Activated B cell treated with CpG ODN at 0.5 μM for 24 hours (primary cell): ENCODE measurements around the gene IL16. TPM values are rescaled to one million over a fixed set of nuclear protein-coding genes. Genes with fewer than 3 reads are reported as not detected.

Source experiments
- ATAC-seq: fragments of 200-7000 bp; cut with Tn5 transposase; one replicate; pipeline ENCODE4 v1.10.0; 2021; ENCODE audit warnings: low read depth, mild to moderate bottlenecking, moderate library complexity
- CTCF ChIA-PET: fragments of 350-600 bp; sonication (Branson Sonifier 250); formaldehyde crosslinking; loops from one replicate; lab custom pipeline; 2021; ENCODE audit warnings: antibody characterized with exemption; lab: Charles Lee
- POLR2A ChIA-PET: fragments of 350-600 bp; sonication (Branson Sonifier 250); formaldehyde crosslinking; loops from one replicate; lab custom pipeline; 2021; ENCODE audit warnings: antibody characterized with exemption; lab: Charles Lee
- DNase-seq: peaks from one replicate; pipeline ENCODE4 v3.0.0; 2022
- H3K27ac Mint-ChIP-seq: one replicate; pipeline ENCODE4 v1.8.0; 2020; ENCODE audit warnings: mixed read lengths
- H3K27me3 Mint-ChIP-seq: one replicate; pipeline ENCODE4 v1.8.0; 2021; ENCODE audit warnings: mixed read lengths
- H3K36me3 Mint-ChIP-seq: one replicate; pipeline ENCODE4 v1.8.0; 2021; ENCODE audit warnings: low read depth, mixed read lengths
- H3K4me1 Mint-ChIP-seq: one replicate; pipeline ENCODE4 v1.8.0; 2021; ENCODE audit warnings: mixed read lengths
- H3K4me3 Mint-ChIP-seq: one replicate; pipeline ENCODE4 v1.8.0; 2020; ENCODE audit warnings: mild to moderate bottlenecking, mixed read lengths
- H3K9me3 Mint-ChIP-seq: one replicate; pipeline ENCODE4 v1.8.0; 2020; ENCODE audit warnings: mixed read lengths
- intact Hi-C: fragments of 100-400 bp; cut with micrococcal nuclease; formaldehyde crosslinking; loops from one replicate; pipeline ENCODE4 v1.15.1; 2024
- total RNA-seq: library from RNA; stranded (reverse); gene quantifications from 2 replicates; pipeline ENCODE4 v1.2.3, GENCODE V29; 2022
- TF ChIP-seq, protein P1 (sequence below): fragments of 200-600 bp; IDR thresholded peaks from one replicate; pipeline ENCODE4 v1.8.0; 2022; ENCODE audit warnings: antibody characterized with exemption, mild to moderate bottlenecking

IL16 gene
- total RNA-seq, 1 donor from 2014 or later: 206 TPM

DNA sequence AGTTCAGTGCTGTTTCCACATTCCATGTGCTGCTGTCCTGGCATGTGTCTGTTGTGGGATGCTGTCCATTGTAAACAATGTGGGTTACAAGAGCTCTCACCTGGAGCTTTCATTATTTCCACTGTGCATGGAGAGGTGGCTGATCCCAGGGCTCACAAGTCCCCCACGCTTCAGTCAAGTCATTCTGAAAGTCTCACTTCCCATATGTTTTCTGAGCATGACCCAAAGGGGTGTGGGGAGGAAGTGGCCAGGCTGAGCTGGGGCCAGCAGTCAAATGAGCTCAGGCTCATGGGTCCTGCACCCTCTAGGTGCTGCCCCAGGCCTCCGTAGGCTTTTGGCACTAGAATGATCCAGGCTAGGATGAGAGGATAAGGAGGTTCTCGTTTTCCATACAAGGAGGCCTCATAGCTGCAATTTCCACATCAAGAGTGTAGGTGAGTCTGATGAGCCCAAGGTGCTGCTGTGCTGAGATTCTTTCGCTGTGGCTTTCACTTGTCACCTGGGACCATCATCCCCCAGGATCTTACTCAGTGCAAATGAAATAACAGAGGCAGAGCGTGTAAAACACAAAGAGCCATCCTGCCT lies 105.2 kb downstream of the IL16 start:
- Mint-ChIP-seq H3K9me3 (no peaks in the 10 kb centered on the region), H3K4me1 (peaks cover 96% of the 10 kb centered on the region), H3K36me3 (peaks cover 100% of the 10 kb centered on the region), H3K27ac (peak overlapping the region; percentile 99), H3K27me3 (no peaks in the 10 kb centered on the region), H3K4me3 (peak overlapping the region; percentile 99)
- CTCF ChIA-PET: interaction anchor here (0.8 to 5.2 kb wide), 13 partner anchors 9 to 98 kb away, joined by 3 to 51 read pairs (median 5); partner anchors contain the start of gene STARD5
- POLR2A ChIA-PET: interaction anchor here (0.7 to 14.9 kb wide), 21 partner anchors 3 to 310 kb away, joined by 3 to 631 read pairs (median 5); partner anchors contain the start of genes STARD5 and TLNRD1
- TF ChIP-seq, protein P1, sequence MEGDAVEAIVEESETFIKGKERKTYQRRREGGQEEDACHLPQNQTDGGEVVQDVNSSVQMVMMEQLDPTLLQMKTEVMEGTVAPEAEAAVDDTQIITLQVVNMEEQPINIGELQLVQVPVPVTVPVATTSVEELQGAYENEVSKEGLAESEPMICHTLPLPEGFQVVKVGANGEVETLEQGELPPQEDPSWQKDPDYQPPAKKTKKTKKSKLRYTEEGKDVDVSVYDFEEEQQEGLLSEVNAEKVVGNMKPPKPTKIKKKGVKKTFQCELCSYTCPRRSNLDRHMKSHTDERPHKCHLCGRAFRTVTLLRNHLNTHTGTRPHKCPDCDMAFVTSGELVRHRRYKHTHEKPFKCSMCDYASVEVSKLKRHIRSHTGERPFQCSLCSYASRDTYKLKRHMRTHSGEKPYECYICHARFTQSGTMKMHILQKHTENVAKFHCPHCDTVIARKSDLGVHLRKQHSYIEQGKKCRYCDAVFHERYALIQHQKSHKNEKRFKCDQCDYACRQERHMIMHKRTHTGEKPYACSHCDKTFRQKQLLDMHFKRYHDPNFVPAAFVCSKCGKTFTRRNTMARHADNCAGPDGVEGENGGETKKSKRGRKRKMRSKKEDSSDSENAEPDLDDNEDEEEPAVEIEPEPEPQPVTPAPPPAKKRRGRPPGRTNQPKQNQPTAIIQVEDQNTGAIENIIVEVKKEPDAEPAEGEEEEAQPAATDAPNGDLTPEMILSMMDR: no peak
- peak; percentile 74 for ATAC-seq
- intact Hi-C loops: loop anchor here (1.0 to 2.0 kb wide), 5 partner anchors 8 to 27 kb away; partner anchors contain the start of gene STARD5
- DNase-seq: peak; percentile 56

DNA sequence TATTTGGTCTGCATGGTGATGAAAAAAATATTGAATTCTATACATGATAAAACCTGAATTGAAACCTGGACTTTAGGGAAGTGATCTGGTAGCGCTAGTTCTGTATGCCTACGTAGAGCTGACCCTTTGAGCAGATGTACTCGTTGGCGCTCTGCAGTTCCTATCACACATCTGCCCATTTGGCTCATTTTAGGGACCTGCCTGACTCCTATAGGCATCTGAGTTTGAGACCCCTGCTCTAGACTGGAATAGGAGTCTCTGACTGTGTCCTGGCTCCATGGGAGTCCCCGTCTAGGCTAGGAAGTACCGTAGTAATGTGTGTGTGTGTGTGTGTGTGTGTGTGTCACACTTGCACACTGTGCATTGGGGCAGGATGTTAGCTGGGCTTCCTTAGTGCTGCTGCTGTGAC lies 106.0 kb downstream of the IL16 start:
- Mint-ChIP-seq H3K27ac (peak overlapping the region; percentile 99), H3K36me3 (peaks cover 100% of the 10 kb centered on the region), H3K9me3 (no peaks in the 10 kb centered on the region), H3K4me3 (peak overlapping the region; percentile 99), H3K27me3 (no peaks in the 10 kb centered on the region), H3K4me1 (peaks cover 97% of the 10 kb centered on the region)
- intact Hi-C loops: loop anchor here (1.0 to 2.0 kb wide), 5 partner anchors 8 to 27 kb away; partner anchors contain the start of gene STARD5
- TF ChIP-seq, protein P1: no peak
- DNase-seq (no peak), ATAC-seq (peak; percentile 45)
- CTCF ChIA-PET: interaction anchor here (1.0 to 5.2 kb wide), 8 partner anchors 9 to 37 kb away, joined by 4 to 51 read pairs (median 8); partner anchors contain the start of gene STARD5
- POLR2A ChIA-PET: interaction anchor here (0.6 to 14.9 kb wide), 13 partner anchors 3 to 46 kb away, joined by 3 to 631 read pairs (median 14); partner anchors contain the start of gene STARD5

DNA sequence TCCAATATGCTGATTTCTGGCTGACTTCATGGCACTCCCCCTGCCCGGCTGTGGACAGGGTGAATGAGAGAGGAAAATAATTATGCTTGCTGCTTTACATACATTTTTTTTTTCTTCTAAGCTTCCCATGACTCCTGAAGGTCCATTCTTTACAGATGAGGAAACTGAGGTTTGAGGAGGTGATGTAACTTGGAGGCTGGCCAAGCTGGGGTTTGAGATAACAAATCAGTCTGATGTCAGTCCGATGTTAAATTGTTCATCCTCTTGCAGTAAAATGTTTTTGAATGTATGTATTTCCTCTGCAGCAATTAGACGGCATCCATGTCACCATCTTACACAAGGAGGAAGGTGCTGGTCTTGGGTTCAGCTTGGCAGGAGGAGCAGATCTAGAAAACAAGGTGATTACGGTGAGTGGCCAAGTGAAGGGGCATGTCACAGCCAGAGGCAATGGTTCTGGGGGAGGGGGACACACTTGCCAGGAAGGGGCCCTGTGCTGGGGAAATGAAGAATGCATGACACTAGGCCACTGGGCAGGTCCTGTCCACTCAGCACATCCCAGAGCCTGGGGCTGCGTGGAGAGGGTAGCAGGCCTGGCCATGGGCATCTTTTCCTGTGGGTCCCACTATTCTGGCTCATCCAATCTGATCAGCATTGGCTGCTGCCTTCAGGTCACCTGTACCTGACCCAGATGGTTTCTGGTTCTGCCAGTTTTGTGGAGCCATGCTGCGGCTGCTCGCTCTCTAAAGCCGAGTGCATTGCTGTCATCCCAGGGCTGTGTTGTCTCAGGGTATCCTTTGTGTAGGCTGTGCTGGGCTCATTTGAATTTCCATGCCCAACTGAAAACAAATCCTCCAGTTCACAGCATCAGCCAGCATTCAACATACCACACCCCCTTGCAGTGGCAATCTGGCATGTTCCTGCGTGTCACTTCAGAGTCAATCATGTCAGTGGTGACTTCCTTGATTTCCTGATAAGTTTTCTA lies 106.9 kb downstream of the IL16 start:
- peaks cover 89% of the 10 kb centered on the region for H3K4me1 Mint-ChIP-seq
- intact Hi-C loops: loop anchor here (2.0 kb wide), 1 partner anchor 17 kb away; no protein-coding TSS in a partner anchor
- no peak for ATAC-seq

DNA sequence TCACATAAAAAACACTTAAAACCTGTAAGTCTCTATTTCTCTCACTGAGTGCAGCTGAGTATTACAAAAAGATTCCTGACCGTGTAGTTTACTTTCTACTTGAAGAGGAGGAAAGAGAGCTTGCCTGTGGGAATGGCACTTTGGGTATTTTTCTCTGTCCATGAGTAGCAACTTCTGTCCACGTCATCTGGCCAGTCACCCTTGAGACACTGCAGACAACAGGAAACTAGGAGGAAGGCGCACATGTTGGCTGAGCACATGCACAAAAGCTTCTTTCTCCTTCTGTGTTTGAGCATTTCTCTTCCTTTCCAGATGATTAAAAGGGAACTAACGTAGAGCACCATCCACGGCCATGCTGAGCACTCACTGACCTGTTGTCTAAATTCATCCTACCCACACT lies 107.5 kb downstream of the IL16 start:
- intact Hi-C loops: no loop called here
- H3K9me3 Mint-ChIP-seq: no peaks in the 10 kb centered on the region
- CTCF ChIA-PET: interaction anchor here (1.4 to 1.6 kb wide), 4 partner anchors 11 to 38 kb away, joined by 3 to 5 read pairs (median 4); no protein-coding TSS in a partner anchor
- peak overlapping the region; percentile 99 for H3K4me3 Mint-ChIP-seq
- no peaks in the 10 kb centered on the region for H3K27me3 Mint-ChIP-seq
- H3K36me3 Mint-ChIP-seq: peaks cover 100% of the 10 kb centered on the region
- TF ChIP-seq, protein P1: no peak
- peaks cover 85% of the 10 kb centered on the region for H3K4me1 Mint-ChIP-seq
- DNase-seq: no peak
- no peak for ATAC-seq
- H3K27ac Mint-ChIP-seq: peak overlapping the region; percentile 99
- POLR2A ChIA-PET: interaction anchor here (0.6 to 14.0 kb wide), 8 partner anchors 8 to 1414 kb away, joined by 4 to 631 read pairs (median 28); partner anchors contain the start of gene STARD5

More for the DNA sequence above, 106.9 kb downstream of the IL16 start:
- ChIA-PET POLR2A (interaction anchor here (0.6 to 14.9 kb wide), 10 partner anchors 2 to 31 kb away, joined by 3 to 631 read pairs (median 24); partner anchors contain the start of gene STARD5), CTCF (interaction anchor here (0.7 to 5.2 kb wide), 7 partner anchors 8 to 29 kb away, joined by 3 to 51 read pairs (median 4); partner anchors contain the start of gene STARD5)
- H3K9me3 Mint-ChIP-seq: no peaks in the 10 kb centered on the region
- peak overlapping the region; percentile 99 for H3K27ac Mint-ChIP-seq
- no peak for DNase-seq
- peak overlapping the region; percentile 99 for H3K4me3 Mint-ChIP-seq
- TF ChIP-seq, protein P1: no peak
- H3K27me3 Mint-ChIP-seq: no peaks in the 10 kb centered on the region
- H3K36me3 Mint-ChIP-seq: peaks cover 100% of the 10 kb centered on the region
